MM.1S (cell line): ENCODE results near the gene EGFL8.
"Not testable (repeated sequence)": the region's sequence is repeated elsewhere in the genome, so short reads cannot be mapped to it uniquely, and the experiment has no call there.

Source experiments
- DNase-seq: peaks from one replicate; pipeline ENCODE4 v3.0.0-alpha.2; 2015
- H2AFZ ChIP-seq: fragments of 300-600 bp; sonication (generic); 2 replicates; pipeline ENCODE4 v1.6.0; 2016; ENCODE audit warnings: antibody characterized with exemption, low read length
- H3F3A ChIP-seq: fragments of 300-600 bp; sonication (generic); 2 replicates; pipeline ENCODE4 v1.6.1; 2016; ENCODE audit warnings: mild to moderate bottlenecking, antibody characterized with exemption, low read length, moderate library complexity, mixed read lengths; ENCODE audit not compliant: insufficient read depth
- H3K27ac ChIP-seq: fragments of 300-600 bp; sonication (generic); 2 replicates; pipeline ENCODE4 v1.5.1; 2016; ENCODE audit warnings: mild to moderate bottlenecking, low read length
- H3K27me3 ChIP-seq: fragments of 300-600 bp; sonication (generic); replicated peaks from 2 replicates; pipeline ENCODE4 v1.6.0; 2016; ENCODE audit warnings: low read length; ENCODE audit not compliant: insufficient read depth
- H3K36me3 ChIP-seq: fragments of 300-600 bp; sonication (generic); replicated peaks from 2 replicates; pipeline ENCODE4 v1.6.1; 2016; ENCODE audit warnings: mild to moderate bottlenecking, low read length, mixed read lengths; ENCODE audit not compliant: insufficient read depth
- H3K4me1 ChIP-seq: fragments of 300-600 bp; sonication (generic); 2 replicates; pipeline ENCODE4 v1.6.1; 2016; ENCODE audit warnings: low read length, mixed read lengths
- H3K4me2 ChIP-seq: fragments of 300-600 bp; sonication (generic); 2 replicates; pipeline ENCODE4 v1.6.0; 2016; ENCODE audit warnings: low read depth, low read length
- H3K4me3 ChIP-seq: fragments of 300-600 bp; sonication (generic); 2 replicates; pipeline ENCODE4 v1.5.1; 2016; ENCODE audit warnings: low read length, mixed read lengths
- H3K79me2 ChIP-seq: fragments of 300-600 bp; sonication (generic); 2 replicates; pipeline ENCODE4 v1.6.1; 2016; ENCODE audit warnings: mixed run types, low read length, mixed read lengths
- H3K9ac ChIP-seq: fragments of 300-600 bp; sonication (generic); 2 replicates; pipeline ENCODE4 v1.6.1; 2016; ENCODE audit warnings: low read length, mixed read lengths
- H3K9me2 ChIP-seq: fragments of 300-600 bp; sonication (generic); replicated peaks from 2 replicates; pipeline ENCODE4 v1.6.1; 2016; ENCODE audit warnings: mild to moderate bottlenecking, low read length, mixed read lengths; ENCODE audit not compliant: insufficient read depth
- H3K9me3 ChIP-seq: fragments of 300-600 bp; sonication (generic); replicated peaks from 2 replicates; pipeline ENCODE4 v1.6.1; 2016; ENCODE audit warnings: mild to moderate bottlenecking, low read length, mixed read lengths; ENCODE audit not compliant: insufficient read depth
- H4K20me1 ChIP-seq: fragments of 300-600 bp; sonication (generic); 2 replicates; pipeline ENCODE4 v1.6.1; 2016; ENCODE audit warnings: mild to moderate bottlenecking, low read length, moderate library complexity, mixed read lengths; ENCODE audit not compliant: insufficient read depth
- EZH2 ChIP-seq: fragments of 300-600 bp; sonication (generic); optimal IDR thresholded peaks from 2 replicates; pipeline ENCODE3; 2017; ENCODE audit warnings: low read depth, mild to moderate bottlenecking, antibody characterized with exemption, low read length, mixed read lengths
- EZH2phosphoT487 ChIP-seq: fragments of 300-600 bp; sonication (generic); IDR thresholded peaks from 2 replicates; pipeline ENCODE4 v1.6.1; 2018; ENCODE audit warnings: antibody characterized with exemption, low read length
- TF ChIP-seq, protein P1 (sequence below): fragments of 300-600 bp; sonication (generic); IDR thresholded peaks from 2 replicates; pipeline ENCODE4 v1.5.1; 2016; ENCODE audit warnings: antibody characterized with exemption, low read length, mixed read lengths

Gene EGFL8

DNA sequence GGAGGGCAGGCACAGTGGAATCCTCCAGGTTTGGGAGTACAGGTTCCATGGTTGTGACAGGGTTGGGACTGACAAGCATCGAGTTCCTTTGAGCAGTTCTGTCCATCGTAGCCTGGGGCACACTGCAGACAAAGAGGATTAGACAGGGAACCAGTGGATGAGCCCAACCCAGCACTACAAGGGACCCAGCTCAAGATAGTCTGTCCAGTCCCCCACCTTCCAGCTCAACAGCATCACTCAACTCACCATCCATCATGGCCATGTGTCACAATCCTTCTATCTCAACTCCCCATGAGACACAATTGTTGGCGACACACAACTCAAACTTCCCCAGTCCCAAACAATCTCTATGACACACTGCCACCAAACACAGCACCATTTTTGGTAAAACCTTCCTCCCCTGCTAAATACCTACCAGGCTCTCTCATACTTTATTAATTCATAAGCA lies 39.9 kb downstream of the EGFL8 start:
- Histone ChIP-seq H3K4me3 (no peak overlapping the region), H3K79me2 (no peaks in the 10 kb centered on the region), H4K20me1 (no peaks in the 10 kb centered on the region), H3K36me3 (no peaks in the 10 kb centered on the region), H3K9me3 (no peaks in the 10 kb centered on the region), H3K9me2 (no peaks in the 10 kb centered on the region), H3K4me2 (no peak overlapping the region), H3K27ac (no peak overlapping the region), H3K9ac (no peak overlapping the region), H3K27me3 (peaks cover 31% of the 10 kb centered on the region), H3K4me1 (no peaks in the 10 kb centered on the region), H3F3A (no peaks in the 10 kb centered on the region), H2AFZ (no peak overlapping the region)
- no peak for DNase-seq
- TF ChIP-seq, protein P1, sequence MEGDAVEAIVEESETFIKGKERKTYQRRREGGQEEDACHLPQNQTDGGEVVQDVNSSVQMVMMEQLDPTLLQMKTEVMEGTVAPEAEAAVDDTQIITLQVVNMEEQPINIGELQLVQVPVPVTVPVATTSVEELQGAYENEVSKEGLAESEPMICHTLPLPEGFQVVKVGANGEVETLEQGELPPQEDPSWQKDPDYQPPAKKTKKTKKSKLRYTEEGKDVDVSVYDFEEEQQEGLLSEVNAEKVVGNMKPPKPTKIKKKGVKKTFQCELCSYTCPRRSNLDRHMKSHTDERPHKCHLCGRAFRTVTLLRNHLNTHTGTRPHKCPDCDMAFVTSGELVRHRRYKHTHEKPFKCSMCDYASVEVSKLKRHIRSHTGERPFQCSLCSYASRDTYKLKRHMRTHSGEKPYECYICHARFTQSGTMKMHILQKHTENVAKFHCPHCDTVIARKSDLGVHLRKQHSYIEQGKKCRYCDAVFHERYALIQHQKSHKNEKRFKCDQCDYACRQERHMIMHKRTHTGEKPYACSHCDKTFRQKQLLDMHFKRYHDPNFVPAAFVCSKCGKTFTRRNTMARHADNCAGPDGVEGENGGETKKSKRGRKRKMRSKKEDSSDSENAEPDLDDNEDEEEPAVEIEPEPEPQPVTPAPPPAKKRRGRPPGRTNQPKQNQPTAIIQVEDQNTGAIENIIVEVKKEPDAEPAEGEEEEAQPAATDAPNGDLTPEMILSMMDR, result no peak
- TF ChIP-seq EZH2, result no peak
- TF ChIP-seq EZH2phosphoT487, result no peak

DNA sequence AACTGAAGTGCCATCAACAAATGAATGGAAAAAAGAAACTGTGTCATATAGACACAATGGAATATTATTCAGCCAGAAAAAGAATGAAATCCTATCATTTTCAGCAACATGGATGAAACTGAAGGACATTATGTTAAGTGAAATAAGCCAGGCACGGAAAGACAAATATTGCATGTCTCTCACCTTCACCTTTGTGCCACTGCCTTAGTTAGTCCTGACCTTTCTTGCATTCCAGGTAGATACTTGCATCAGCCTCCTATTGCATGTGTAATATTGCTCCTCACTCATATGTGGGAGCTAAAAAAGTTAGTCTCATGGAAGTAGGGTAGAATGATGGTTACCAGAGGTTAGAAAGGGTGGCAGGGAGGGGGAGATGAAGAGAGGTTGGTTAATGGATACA lies 44.6 kb downstream of the EGFL8 start:
- Histone ChIP-seq H3K27ac (no peak overlapping the region), H3K4me2 (no peak overlapping the region), H3K9me2 (no peaks in the 10 kb centered on the region), H3K36me3 (no peaks in the 10 kb centered on the region), H3K9ac (no peak overlapping the region), H2AFZ (no peak overlapping the region), H3K4me3 (no peak overlapping the region), H3K27me3 (peaks cover 15% of the 10 kb centered on the region; the same call in 1 of the 2 replicates), H3F3A (no peaks in the 10 kb centered on the region), H4K20me1 (no peaks in the 10 kb centered on the region), H3K79me2 (no peaks in the 10 kb centered on the region), H3K4me1 (no peaks in the 10 kb centered on the region), H3K9me3 (no peaks in the 10 kb centered on the region)
- no peak for DNase-seq
- TF ChIP-seq EZH2phosphoT487, result no peak
- TF ChIP-seq, protein P1, result no peak
- TF ChIP-seq EZH2, result no peak

DNA sequence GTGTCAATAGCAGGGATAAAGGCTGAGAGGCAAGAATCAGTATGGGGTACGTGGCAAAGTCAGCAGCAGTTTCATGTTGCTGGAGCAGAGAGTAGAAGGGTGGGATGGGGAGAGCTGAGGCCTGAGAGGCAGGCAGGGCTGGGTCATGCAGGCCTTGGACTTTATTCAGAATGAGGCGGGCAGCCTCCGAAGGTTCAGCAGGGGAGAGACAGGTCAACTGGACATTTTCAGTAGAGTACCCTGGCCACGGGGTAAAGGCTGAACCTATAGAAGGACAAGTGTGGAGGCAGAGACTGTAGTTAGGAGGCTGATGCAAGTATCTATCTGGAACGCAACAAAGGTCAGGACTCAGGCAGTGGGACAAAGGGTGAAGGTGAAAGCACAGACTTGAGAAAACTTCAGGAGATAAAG lies 45.8 kb downstream of the EGFL8 start:
- H3K4me2 ChIP-seq, result no peak overlapping the region
- peaks cover 11% of the 10 kb centered on the region; the same call in 1 of the 2 replicates for H3K27me3 ChIP-seq
- H4K20me1 ChIP-seq, result no peaks in the 10 kb centered on the region
- H3K4me1 ChIP-seq, result no peaks in the 10 kb centered on the region
- no peaks in the 10 kb centered on the region for H3K9me3 ChIP-seq
- H3K9ac ChIP-seq, result no peak overlapping the region
- no peaks in the 10 kb centered on the region for H3K79me2 ChIP-seq
- DNase-seq, result no peak
- no peaks in the 10 kb centered on the region for H3K36me3 ChIP-seq
- no peak overlapping the region for H3K4me3 ChIP-seq
- no peak for TF ChIP-seq EZH2
- no peaks in the 10 kb centered on the region for H3K9me2 ChIP-seq
- H3F3A ChIP-seq, result no peaks in the 10 kb centered on the region
- no peak overlapping the region for H3K27ac ChIP-seq
- no peak overlapping the region for H2AFZ ChIP-seq

DNA sequence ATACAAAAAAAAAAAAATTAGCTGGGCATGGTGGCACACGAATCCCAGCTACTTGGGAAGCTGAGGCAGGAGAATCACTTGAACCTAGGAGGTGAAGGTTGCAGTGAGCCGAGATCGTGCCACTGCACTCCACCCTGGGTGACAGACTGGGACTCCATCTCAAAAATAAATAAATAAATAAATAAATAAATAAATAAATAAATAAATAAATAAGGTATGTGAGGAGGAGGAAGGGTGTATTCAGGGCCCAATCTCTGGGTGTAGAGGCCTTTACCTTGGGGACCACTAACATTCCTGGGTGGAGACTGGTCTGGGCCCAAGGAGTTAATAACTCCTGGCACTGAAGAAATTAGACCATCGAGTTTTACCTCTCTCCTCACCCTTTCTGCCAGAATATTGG lies 47.0 kb downstream of the EGFL8 start:
- H3F3A ChIP-seq, H3K9me2 ChIP-seq, DNase-seq, H3K27ac ChIP-seq, H4K20me1 ChIP-seq, H3K36me3 ChIP-seq, H3K4me1 ChIP-seq, H3K79me2 ChIP-seq, H3K4me3 ChIP-seq, H3K4me2 ChIP-seq, H3K9ac ChIP-seq, H2AFZ ChIP-seq, H3K9me3 ChIP-seq: not testable (repeated sequence)
- peaks cover 10% of the 10 kb centered on the region; the same call in 1 of the 2 replicates for H3K27me3 ChIP-seq
